Liver (tissue), 9 donors: Measurements from ENCODE around the gene ARPC1A. TPM values are rescaled to one million over a fixed set of nuclear protein-coding genes. Genes with fewer than 3 reads are reported as not detected.
"Not testable (repeated sequence)": the region's sequence is repeated elsewhere in the genome, so short reads cannot be mapped to it uniquely, and the experiment has no call there.

Experiments used
- DNase-seq: peaks from one replicate; pipeline ENCODE4 v3.0.0-alpha.2; 2017; ENCODE audit warnings: low spot score
- H3K27ac ChIP-seq, 2 donors: one replicate each; pipeline ENCODE4 v1.7.0; 2013; ENCODE audit warnings: inconsistent platforms in 2 of 2, low read length in 2 of 2, control low read depth in 1 of 2, low read depth in 1 of 2, mild to moderate bottlenecking in 1 of 2
- H3K27me3 ChIP-seq, 4 donors: one replicate each; pipeline versions ENCODE4 v1.6.1 to v1.7.0; 2013; ENCODE audit warnings: low read length in 3 of 4, inconsistent platforms in 1 of 4, mild to moderate bottlenecking in 1 of 4, moderate library complexity in 1 of 4; ENCODE audit not compliant: control insufficient read depth in 4 of 4, insufficient read depth in 4 of 4
- H3K36me3 ChIP-seq, 4 donors: one replicate each; pipeline versions ENCODE4 v1.6.1 to v1.7.0; 2013; ENCODE audit warnings: low read length in 3 of 4, mild to moderate bottlenecking in 3 of 4, low read depth in 1 of 4, moderate library complexity in 1 of 4; ENCODE audit not compliant: control insufficient read depth in 4 of 4, insufficient read depth in 3 of 4
- H3K4me1 ChIP-seq, 4 donors: one replicate each; pipeline versions ENCODE4 v1.6.1 to v1.7.0; 2013; ENCODE audit warnings: low read length in 3 of 4, mild to moderate bottlenecking in 3 of 4, moderate library complexity in 1 of 4; ENCODE audit not compliant: control insufficient read depth in 4 of 4, insufficient read depth in 4 of 4
- H3K4me3 ChIP-seq, 3 donors: one replicate each; pipeline versions ENCODE4 v1.6.1 to v1.7.0; 2013; ENCODE audit warnings: low read length in 3 of 3, control low read depth in 1 of 3, low read depth in 1 of 3, mild to moderate bottlenecking in 1 of 3
- H3K9ac ChIP-seq, 2 donors: one replicate each; pipeline ENCODE4 v1.7.0; 2013; ENCODE audit warnings: low read length in 2 of 2, mild to moderate bottlenecking in 2 of 2, moderate library complexity in 2 of 2, control low read depth in 1 of 2, low read depth in 1 of 2
- H3K9me3 ChIP-seq, 4 donors: one replicate each; pipeline versions ENCODE4 v1.6.1 to v1.7.0; 2013; ENCODE audit warnings: low read length in 3 of 4; ENCODE audit not compliant: control insufficient read depth in 4 of 4
- HNF4A ChIP-seq, 2 donors: conservative IDR thresholded peaks; 2 replicates each; pipeline ENCODE4 v1.6.1; 2016; ENCODE audit warnings: antibody characterized with exemption in 2 of 2, mild to moderate bottlenecking in 2 of 2
- HNF4G ChIP-seq: IDR thresholded peaks from 2 replicates; pipeline ENCODE4 v1.6.1; 2016; ENCODE audit warnings: antibody characterized with exemption
- JUND ChIP-seq, 2 donors: IDR thresholded peaks; 2 replicates each; pipeline ENCODE4 v1.6.1; 2016; ENCODE audit warnings: antibody characterized with exemption in 2 of 2
- NR2F2 ChIP-seq: IDR thresholded peaks from 2 replicates; pipeline ENCODE4 v1.6.1; 2016; ENCODE audit warnings: antibody characterized with exemption
- REST ChIP-seq: IDR thresholded peaks from 2 replicates; pipeline ENCODE4 v1.6.1; 2016; ENCODE audit warnings: antibody characterized with exemption, mild to moderate bottlenecking
- RXRA ChIP-seq, 2 donors: IDR thresholded peaks; 2 replicates each; pipeline ENCODE4 v1.6.1; 2017 to 2018; ENCODE audit warnings: antibody characterized with exemption in 2 of 2, mild to moderate bottlenecking in 1 of 2
- SP1 ChIP-seq: IDR thresholded peaks from 2 replicates; pipeline ENCODE4 v1.6.1; 2018; ENCODE audit warnings: antibody characterized with exemption, mild to moderate bottlenecking
- TAF1 ChIP-seq: conservative IDR thresholded peaks from 2 replicates; pipeline ENCODE4 v1.6.1; 2016; ENCODE audit warnings: antibody characterized with exemption, mild to moderate bottlenecking
- WGBS: extraction: QIAGEN DNeasy Blood & Tissue Kit; methylation state at CpG from one replicate; pipeline ENCODE4 v1.1.7; 2013; 5-methylcytosine and 5-hydroxymethylcytosine counted together
- polyA plus RNA-seq, 2 donors: library from polyadenylated mRNA; stranded (reverse) in 1 of 2; unstranded in 1 of 2; fragments of 200-250 nt in 1 of 2; fragments of >200 nt in 1 of 2; fragmentation: Nextera tagmentation in 1 of 2; extraction: Ambion mirVana in 1 of 2; gene quantifications; one replicate each; pipeline versions ENCODE4 v1.2.1 to v1.2.3, GENCODE V29; 2013 to 2015
- total RNA-seq, 2 donors: library from RNA; depleted of rRNA; stranded (reverse); fragments of >200 nt; gene quantifications; one replicate each; pipeline ENCODE4 v1.2.3, GENCODE V29; 2014
- TF ChIP-seq, protein P1 (sequence below): fragments of 150-350 bp; IDR thresholded peaks from 2 replicates; pipeline ENCODE4 v1.5.1; 2017; ENCODE audit warnings: improper control_type of control experiment, low read depth, low read length; ENCODE audit not compliant: missing input control
- TF ChIP-seq, protein P2 (sequence below): IDR thresholded peaks from 2 replicates; pipeline ENCODE4 v1.6.1; 2016; ENCODE audit warnings: antibody characterized with exemption
- donor health status: healthy.
- donor health status: healthy.
- donor health status: healthy.
- donor health status: healthy.
- donor health status: healthy.

Gene ARPC1A
- total and polyA plus RNA-seq, 4 donors: 46.7 to 84.0 (median 60.8) TPM

- no peak overlapping the region for H3K27ac ChIP-seq
- no peaks in the 10 kb centered on the region for H3K9me3 ChIP-seq
- no peak for DNase-seq
- peaks cover 7 to 52% (median 45%) of the 10 kb centered on the region in 4 donors for H3K36me3 ChIP-seq
- 96% methylated on average over 13 of the region's 13 CpGs for WGBS
- no peak overlapping the region for H3K9ac ChIP-seq
- H3K4me3 ChIP-seq: no peak overlapping the region
- TF ChIP-seq REST (no peak), SP1 (no peak), HNF4A (conservative IDR thresholded peaks at IDR 0.05) (no peak), NR2F2 (no peak), RXRA (IDR thresholded peaks at IDR 0.05) (no peak), JUND (IDR thresholded peaks at IDR 0.05) (no peak)
- TF ChIP-seq, protein P1, sequence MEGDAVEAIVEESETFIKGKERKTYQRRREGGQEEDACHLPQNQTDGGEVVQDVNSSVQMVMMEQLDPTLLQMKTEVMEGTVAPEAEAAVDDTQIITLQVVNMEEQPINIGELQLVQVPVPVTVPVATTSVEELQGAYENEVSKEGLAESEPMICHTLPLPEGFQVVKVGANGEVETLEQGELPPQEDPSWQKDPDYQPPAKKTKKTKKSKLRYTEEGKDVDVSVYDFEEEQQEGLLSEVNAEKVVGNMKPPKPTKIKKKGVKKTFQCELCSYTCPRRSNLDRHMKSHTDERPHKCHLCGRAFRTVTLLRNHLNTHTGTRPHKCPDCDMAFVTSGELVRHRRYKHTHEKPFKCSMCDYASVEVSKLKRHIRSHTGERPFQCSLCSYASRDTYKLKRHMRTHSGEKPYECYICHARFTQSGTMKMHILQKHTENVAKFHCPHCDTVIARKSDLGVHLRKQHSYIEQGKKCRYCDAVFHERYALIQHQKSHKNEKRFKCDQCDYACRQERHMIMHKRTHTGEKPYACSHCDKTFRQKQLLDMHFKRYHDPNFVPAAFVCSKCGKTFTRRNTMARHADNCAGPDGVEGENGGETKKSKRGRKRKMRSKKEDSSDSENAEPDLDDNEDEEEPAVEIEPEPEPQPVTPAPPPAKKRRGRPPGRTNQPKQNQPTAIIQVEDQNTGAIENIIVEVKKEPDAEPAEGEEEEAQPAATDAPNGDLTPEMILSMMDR: no peak
- no peaks in the 10 kb centered on the region for H3K27me3 ChIP-seq
- no peaks in the 10 kb centered on the region for H3K4me1 ChIP-seq
Observed at GRCh38 chr7:99344061-99344647, 18.5 kb downstream of the ARPC1A start.

DNA sequence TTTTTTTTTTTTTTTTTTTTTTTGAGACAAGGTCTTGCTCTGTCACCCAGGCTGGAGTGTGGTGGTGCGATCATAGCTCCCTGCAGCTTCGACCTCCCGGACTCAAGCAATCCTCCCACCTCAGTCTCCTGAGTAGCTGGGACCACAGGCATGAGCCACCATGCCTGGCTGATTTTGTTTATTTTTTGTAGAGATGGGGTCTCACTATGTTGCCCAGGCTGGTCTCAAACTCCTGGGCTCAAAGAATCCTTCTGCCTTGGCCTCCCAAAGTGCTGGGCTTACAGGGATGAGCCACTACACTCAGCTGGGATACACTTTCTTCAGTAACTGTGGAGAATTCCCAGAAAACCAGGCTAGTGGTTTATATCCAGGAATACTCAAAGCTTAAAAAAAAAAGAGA lies 24.9 kb downstream of the ARPC1A start:
- not testable (repeated sequence) for DNase-seq, H3K9ac ChIP-seq, H3K4me1 ChIP-seq, H3K4me3 ChIP-seq, H3K27me3 ChIP-seq, H3K27ac ChIP-seq, H3K9me3 ChIP-seq
- 93% methylated on average over 3 of the region's 3 CpGs for WGBS
- H3K36me3 ChIP-seq: peaks cover 21 to 51% (median 39%) of the 10 kb centered on the region in 4 donors

DNA sequence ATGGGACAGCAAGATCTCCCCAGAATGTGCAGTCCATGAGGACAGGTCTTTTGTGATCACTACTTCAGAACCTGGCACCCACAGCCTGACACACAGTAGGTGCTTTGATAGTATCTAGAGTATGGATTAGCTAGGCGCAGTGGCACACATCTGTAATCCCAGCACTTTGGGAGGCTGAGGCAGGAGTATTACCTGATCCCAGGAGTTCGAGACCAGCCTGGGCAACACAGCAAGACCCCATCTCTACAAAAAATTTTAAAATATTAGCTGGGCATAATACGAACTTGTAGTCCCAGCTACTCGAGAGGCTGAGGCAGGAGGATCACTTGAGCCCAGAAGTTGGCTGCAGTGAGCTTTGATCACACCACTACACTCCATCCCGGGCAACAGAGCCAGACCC lies 26.5 kb downstream of the ARPC1A start:
- H3K4me1 ChIP-seq: peaks cover 0 to 6% (median 2%) of the 10 kb centered on the region in 4 donors
- TF ChIP-seq NR2F2 (no peak), SP1 (no peak), TAF1 (no peak), HNF4G (no peak)
- TF ChIP-seq, protein P2, sequence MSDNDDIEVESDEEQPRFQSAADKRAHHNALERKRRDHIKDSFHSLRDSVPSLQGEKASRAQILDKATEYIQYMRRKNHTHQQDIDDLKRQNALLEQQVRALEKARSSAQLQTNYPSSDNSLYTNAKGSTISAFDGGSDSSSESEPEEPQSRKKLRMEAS: no peak
- 97% methylated on average over 5 of the region's 5 CpGs for WGBS
- no peak overlapping the region for H3K9ac ChIP-seq
- no peak overlapping the region for H3K27ac ChIP-seq
- no peaks in the 10 kb centered on the region for H3K27me3 ChIP-seq
- no peak overlapping the region for H3K4me3 ChIP-seq
- H3K36me3 ChIP-seq: peaks cover 17 to 52% (median 36%) of the 10 kb centered on the region in 4 donors
- H3K9me3 ChIP-seq: no peaks in the 10 kb centered on the region
- no peak for DNase-seq
